GM21529 (cell line): Measurements from ENCODE around the gene TRPT1.

Experiments used
- ATAC-seq: cut with Tn5 transposase; IDR thresholded peaks from one replicate; pipeline ENCODE4 v1.9.1; 2021; ENCODE audit not compliant: unreplicated experiment

TRPT1 gene

GRCh38 chr11:64245797-64246620 lies 20.0 kb upstream of the TRPT1 start:
- no peak for ATAC-seq

- ATAC-seq: no peak
These were observed 19.4 kb upstream of the TRPT1 start for GRCh38 chr11:64245401-64245796.

- no peak for ATAC-seq
These were observed 19.0 kb upstream of the TRPT1 start for GRCh38 chr11:64244966-64245365.

GRCh38 chr11:64244107-64244506 lies 18.1 kb upstream of the TRPT1 start:
- no peak for ATAC-seq

GRCh38 chr11:64243236-64243854 lies 17.4 kb upstream of the TRPT1 start:
- ATAC-seq: no peak

GRCh38 chr11:64241491-64242374 lies 15.7 kb upstream of the TRPT1 start:
- ATAC-seq: peak; percentile 4

GRCh38 chr11:64241241-64241490 lies 15.2 kb upstream of the TRPT1 start:
- ATAC-seq: peak; percentile 58

- peak; percentile 37 for ATAC-seq
These were observed 14.7 kb upstream of the TRPT1 start, which contains the start of gene FKBP2 for GRCh38 chr11:64240435-64241240. TSS of gene FKBP2 (plus strand) at chr11:64241095. CDS start at chr11:64242388, 1,293 bp downstream.

GRCh38 chr11:64239662-64240434 lies 13.9 kb upstream of the TRPT1 start:
- peak; percentile 14 for ATAC-seq

GRCh38 chr11:64238999-64239398 lies 13.0 kb upstream of the TRPT1 start:
- ATAC-seq: no peak

- ATAC-seq: no peak
These were observed 12.1 kb upstream of the TRPT1 start for GRCh38 chr11:64238076-64238475.

GRCh38 chr11:64237484-64237951 lies 11.5 kb upstream of the TRPT1 start:
- ATAC-seq: no peak

- no peak for ATAC-seq
These were observed 9.6 kb upstream of the TRPT1 start for GRCh38 chr11:64235437-64236161.

- ATAC-seq: no peak
These were observed 8.8 kb upstream of the TRPT1 start for GRCh38 chr11:64234647-64235379.

GRCh38 chr11:64233913-64234586 lies 8.1 kb upstream of the TRPT1 start, which contains the start of gene VEGFB:
TSS of gene VEGFB (plus strand) at chr11:64234584. CDS start at chr11:64234834, 250 bp downstream.
- ATAC-seq: no peak

GRCh38 chr11:64232967-64233315 lies 7.0 kb upstream of the TRPT1 start:
- no peak for ATAC-seq

GRCh38 chr11:64232182-64232966 lies 6.4 kb upstream of the TRPT1 start:
- ATAC-seq: no peak
